ENCODE results near the gene BRCC3.

- TF ChIP-seq CTCF (IDR thresholded peaks at IDR 0.05; ENCODE audit: poor library complexity) (no peak), EZH2 (IDR thresholded peaks at IDR 0.05; ENCODE audit: borderline replicate concordance) (no peak), EZH2phosphoT487 (IDR thresholded peaks at IDR 0.05; ENCODE audit: low read depth, severe bottlenecking, unreplicated experiment) (no peak)
These were observed 479 bp downstream of the BRCC3 start for GRCh38 chrX:155071694-155072280.
